H9 (cell line): ENCODE measurements around the gene FBXL15. TPM values are rescaled to one million over a fixed set of nuclear protein-coding genes. Genes with fewer than 3 reads are reported as not detected.

Experiments
- DNase-seq: peaks from one replicate; pipeline ENCODE4 v3.0.0-alpha.2; 2017
- H2AFZ ChIP-seq: one replicate; pipeline ENCODE4 v1.6.1; 2013; ENCODE audit warnings: mild to moderate bottlenecking, low read length, control low read depth, moderate library complexity
- H2AK5ac ChIP-seq: 2 replicates; pipeline ENCODE4 v1.6.1; 2013; ENCODE audit warnings: low read length, control low read depth, mixed read lengths; ENCODE audit not compliant: insufficient read length
- H2BK120ac ChIP-seq: one replicate; pipeline ENCODE4 v1.6.1; 2013; ENCODE audit warnings: low read depth, mild to moderate bottlenecking, low read length, control low read depth, inconsistent platforms; ENCODE audit not compliant: poor library complexity, severe bottlenecking
- H2BK12ac ChIP-seq: 2 replicates; pipeline ENCODE4 v1.6.1; 2013; ENCODE audit warnings: low read length, control low read depth, mixed read lengths, low read depth; ENCODE audit not compliant: insufficient read length
- H2BK15ac ChIP-seq: 2 replicates; pipeline ENCODE4 v1.6.1; 2013; ENCODE audit warnings: low read depth, low read length, control low read depth
- H2BK20ac ChIP-seq: one replicate; pipeline ENCODE4 v1.6.1; 2013; ENCODE audit warnings: low read depth, mild to moderate bottlenecking, low read length, control low read depth, inconsistent platforms; ENCODE audit not compliant: poor library complexity, severe bottlenecking
- H2BK5ac ChIP-seq: 2 replicates; pipeline ENCODE4 v1.6.1; 2013; ENCODE audit warnings: low read length, control low read depth, mixed read lengths; ENCODE audit not compliant: insufficient read length
- H3K14ac ChIP-seq: 2 replicates; pipeline ENCODE4 v1.6.1; 2013; ENCODE audit warnings: low read length, control low read depth; ENCODE audit not compliant: insufficient read depth
- H3K18ac ChIP-seq: 2 replicates; pipeline ENCODE4 v1.6.1; 2013; ENCODE audit warnings: low read depth, mild to moderate bottlenecking, mixed read lengths, low read length, control low read depth; ENCODE audit not compliant: insufficient read length
- H3K23ac ChIP-seq: 2 replicates; pipeline ENCODE4 v1.6.1; 2013; ENCODE audit warnings: low read length, control low read depth, mixed read lengths, low read depth; ENCODE audit not compliant: insufficient read length
- H3K23me2 ChIP-seq: 2 replicates; pipeline ENCODE4 v1.6.1; 2013; ENCODE audit warnings: low read depth, mild to moderate bottlenecking, mixed read lengths, low read length, control low read depth; ENCODE audit not compliant: insufficient read length, poor library complexity, severe bottlenecking
- H3K27ac ChIP-seq: 2 replicates; pipeline ENCODE4 v1.5.1; 2013; ENCODE audit warnings: low read length, control low read depth, mixed read lengths, low read depth; ENCODE audit not compliant: insufficient read length
- H3K27me3 ChIP-seq: 2 replicates; pipeline ENCODE4 v1.6.1; 2013; ENCODE audit warnings: low read length, control low read depth, inconsistent platforms; ENCODE audit not compliant: insufficient read depth
- H3K4ac ChIP-seq: 2 replicates; pipeline ENCODE4 v1.6.1; 2013; ENCODE audit warnings: low read depth, mild to moderate bottlenecking, control low read depth, inconsistent platforms, low read length, moderate library complexity
- H3K4me1 ChIP-seq: 2 replicates; pipeline ENCODE4 v1.6.1; 2013; ENCODE audit warnings: low read length, control low read depth, inconsistent platforms; ENCODE audit not compliant: insufficient read depth
- H3K4me2 ChIP-seq: 2 replicates; pipeline ENCODE4 v1.6.1; 2013; ENCODE audit warnings: low read length, control low read depth, mixed read lengths; ENCODE audit not compliant: insufficient read length, insufficient read depth
- H3K56ac ChIP-seq: 2 replicates; pipeline ENCODE4 v1.6.1; 2013; ENCODE audit warnings: low read depth, mild to moderate bottlenecking, mixed read lengths, low read length, control low read depth; ENCODE audit not compliant: insufficient read length
- H3K79me1 ChIP-seq: 2 replicates; pipeline ENCODE4 v1.6.1; 2013; ENCODE audit warnings: low read depth, mild to moderate bottlenecking, moderate library complexity, low read length, control low read depth, inconsistent platforms; ENCODE audit not compliant: insufficient read depth, poor library complexity, severe bottlenecking
- H3K79me2 ChIP-seq: 2 replicates; pipeline ENCODE4 v1.6.1; 2013; ENCODE audit warnings: low read length, control low read depth, inconsistent platforms; ENCODE audit not compliant: insufficient read depth
- H3K9ac ChIP-seq: 2 replicates; pipeline ENCODE4 v1.6.1; 2013; ENCODE audit warnings: low read length, control low read depth, mixed read lengths; ENCODE audit not compliant: insufficient read length; ENCODE audit errors: extremely low read depth
- H3K9me3 ChIP-seq: one replicate; pipeline ENCODE4 v1.6.1; 2013; ENCODE audit warnings: low read depth, low read length, inconsistent platforms; ENCODE audit not compliant: control insufficient read depth
- H3T11ph ChIP-seq: one replicate; pipeline ENCODE4 v1.6.1; 2013; ENCODE audit warnings: mild to moderate bottlenecking, low read length, control low read depth, inconsistent platforms
- H4K20me1 ChIP-seq: one replicate; pipeline ENCODE4 v1.6.1; 2013; ENCODE audit not compliant: control insufficient read depth, insufficient read length, insufficient read depth
- H4K5ac ChIP-seq: 2 replicates; pipeline ENCODE4 v1.6.1; 2013; ENCODE audit warnings: low read depth, mild to moderate bottlenecking, mixed read lengths, low read length, control low read depth; ENCODE audit not compliant: insufficient read length
- H4K8ac ChIP-seq: replicated peaks from 2 replicates; pipeline ENCODE4 v1.6.1; 2013; ENCODE audit warnings: low read length, control low read depth, mixed read lengths, low read depth; ENCODE audit not compliant: insufficient read length
- H4K91ac ChIP-seq: 2 replicates; pipeline ENCODE4 v1.6.1; 2013; ENCODE audit warnings: low read depth, mild to moderate bottlenecking, moderate library complexity, mixed read lengths, low read length, control low read depth; ENCODE audit not compliant: insufficient read length
- H3K27ac Mint-ChIP-seq, 3 experiments: 2 replicates in 2 of 3; 3 replicates in 1 of 3; pipeline ENCODE4 v1.8.0; 2020 to 2021; ENCODE audit warnings: mixed read lengths in 3 of 3, mild to moderate bottlenecking in 1 of 3, moderate library complexity in 1 of 3
- H3K27me3 Mint-ChIP-seq: 2 replicates; pipeline ENCODE4 v1.8.0; 2021; ENCODE audit warnings: low read depth, mild to moderate bottlenecking, moderate library complexity, mixed read lengths
- H3K36me3 Mint-ChIP-seq, 3 experiments: 2 replicates in 2 of 3; 3 replicates in 1 of 3; pipeline ENCODE4 v1.8.0; 2020 to 2021; ENCODE audit warnings: low read depth in 3 of 3, mixed read lengths in 3 of 3; ENCODE audit not compliant: insufficient read depth in 1 of 3
- H3K4me1 Mint-ChIP-seq, 2 experiments: 2 replicates each; pipeline ENCODE4 v1.8.0; 2020; ENCODE audit warnings: mixed read lengths in 2 of 2
- H3K4me3 Mint-ChIP-seq, 2 experiments: 2 replicates in 1 of 2; 3 replicates in 1 of 2; pipeline ENCODE4 v1.8.0; 2020 to 2021; ENCODE audit warnings: mild to moderate bottlenecking in 2 of 2, mixed read lengths in 2 of 2, moderate library complexity in 1 of 2
- H3K9me3 Mint-ChIP-seq, 2 experiments: 2 replicates in 1 of 2; 3 replicates in 1 of 2; pipeline ENCODE4 v1.8.0; 2020; ENCODE audit warnings: mild to moderate bottlenecking in 2 of 2, mixed read lengths in 2 of 2, moderate library complexity in 1 of 2
- WGBS: extraction: QIAGEN DNeasy Blood & Tissue Kit; methylation state at CpG from one replicate; pipeline ENCODE4 v1.1.7; 2013; ENCODE audit warnings: missing lambda C conversion rate, low lambda C conversion rate, mixed read lengths; ENCODE audit not compliant: insufficient read length; ENCODE audit errors: extremely low coverage; 5-methylcytosine and 5-hydroxymethylcytosine counted together
- total RNA-seq: library from RNA; stranded (reverse); gene quantifications from 2 replicates; pipeline ENCODE4 v1.2.1, GENCODE V29; 2021
- TF ChIP-seq, protein P1 (sequence below): fragments of 200-600 bp; sonication (generic); conservative IDR thresholded peaks from 3 replicates; pipeline ENCODE4 v1.8.0; 2021; ENCODE audit warnings: antibody characterized with exemption, mild to moderate bottlenecking

FBXL15 gene
- total RNA-seq, 1 experiment from 2014 or later, result 9.1 TPM

DNA sequence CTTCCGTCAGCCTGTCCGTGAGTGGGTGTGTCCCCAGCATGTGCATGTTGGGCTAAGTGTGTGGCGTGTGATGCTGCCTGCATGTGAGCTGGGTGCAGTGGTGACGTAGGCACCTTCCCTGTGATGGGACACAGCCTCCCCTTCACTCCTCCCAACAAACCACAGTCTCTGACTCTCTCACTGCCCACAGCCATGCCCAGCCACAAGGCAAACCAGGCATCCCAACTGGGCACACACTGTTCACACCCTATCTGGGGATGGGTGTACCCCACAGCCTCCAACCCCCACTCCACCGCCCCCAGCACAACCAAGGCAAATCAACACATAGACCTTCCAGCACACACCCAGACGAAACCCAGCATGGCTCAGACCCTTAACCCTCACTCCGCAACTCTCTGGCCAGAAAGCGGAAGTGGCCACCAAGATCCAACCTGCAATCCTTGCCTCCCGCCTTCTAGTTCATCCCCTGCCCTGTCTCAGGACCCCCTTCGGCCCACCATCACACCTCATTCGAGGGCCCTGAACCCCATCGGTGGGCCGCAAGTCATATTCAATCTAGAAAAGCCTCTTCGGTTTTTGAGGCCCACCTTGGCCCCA lies 12.4 kb upstream of the FBXL15 start:
- H3K27me3 Mint-ChIP-seq, result peaks cover 81% of the 10 kb centered on the region

More for the DNA sequence above, 12.4 kb upstream of the FBXL15 start:
- Histone ChIP-seq H3K4ac (no peak overlapping the region), H3K23me2 (peaks cover 3% of the 10 kb centered on the region), H2BK5ac (no peak overlapping the region), H3K27ac (no peak overlapping the region), H3K4me1 (peaks cover 3% of the 10 kb centered on the region; the same call in 1 of the 2 replicates), H3K79me1 (no peaks in the 10 kb centered on the region), H3K9ac (no peak overlapping the region), H4K8ac (no peak overlapping the region), H2BK12ac (no peak overlapping the region), H2AK5ac (no peak overlapping the region), H3K4me2 (peak overlapping the region; percentile 22), H2BK20ac (no peak overlapping the region), H3T11ph (no peak overlapping the region), H3K79me2 (no peaks in the 10 kb centered on the region), H3K14ac (no peak overlapping the region), H3K27me3 (peaks cover 27% of the 10 kb centered on the region; the same call in 1 of the 2 replicates), H3K23ac (no peak overlapping the region), H3K9me3 (no peaks in the 10 kb centered on the region), H3K18ac (no peak overlapping the region), H3K56ac (no peak overlapping the region), H4K91ac (no peak overlapping the region), H4K5ac (no peak overlapping the region), H2BK15ac (no peak overlapping the region), H4K20me1 (peaks cover 2% of the 10 kb centered on the region), H2AFZ (no peak overlapping the region), H2BK120ac (no peak overlapping the region)
- no peak overlapping the region for H3K27ac Mint-ChIP-seq
- DNase-seq, result no peak
- H3K36me3 Mint-ChIP-seq, result peaks cover 0 to 2% (median 2%) of the 10 kb centered on the region in 3 experiments; a peak in 2 of 7 replicates
- peaks cover 0 to 4% of the 10 kb centered on the region in 2 experiments; a peak in 1 of 5 replicates for H3K9me3 Mint-ChIP-seq
- TF ChIP-seq, protein P1, sequence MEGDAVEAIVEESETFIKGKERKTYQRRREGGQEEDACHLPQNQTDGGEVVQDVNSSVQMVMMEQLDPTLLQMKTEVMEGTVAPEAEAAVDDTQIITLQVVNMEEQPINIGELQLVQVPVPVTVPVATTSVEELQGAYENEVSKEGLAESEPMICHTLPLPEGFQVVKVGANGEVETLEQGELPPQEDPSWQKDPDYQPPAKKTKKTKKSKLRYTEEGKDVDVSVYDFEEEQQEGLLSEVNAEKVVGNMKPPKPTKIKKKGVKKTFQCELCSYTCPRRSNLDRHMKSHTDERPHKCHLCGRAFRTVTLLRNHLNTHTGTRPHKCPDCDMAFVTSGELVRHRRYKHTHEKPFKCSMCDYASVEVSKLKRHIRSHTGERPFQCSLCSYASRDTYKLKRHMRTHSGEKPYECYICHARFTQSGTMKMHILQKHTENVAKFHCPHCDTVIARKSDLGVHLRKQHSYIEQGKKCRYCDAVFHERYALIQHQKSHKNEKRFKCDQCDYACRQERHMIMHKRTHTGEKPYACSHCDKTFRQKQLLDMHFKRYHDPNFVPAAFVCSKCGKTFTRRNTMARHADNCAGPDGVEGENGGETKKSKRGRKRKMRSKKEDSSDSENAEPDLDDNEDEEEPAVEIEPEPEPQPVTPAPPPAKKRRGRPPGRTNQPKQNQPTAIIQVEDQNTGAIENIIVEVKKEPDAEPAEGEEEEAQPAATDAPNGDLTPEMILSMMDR, result no peak
- peak overlapping the region; percentile 45 to 72 for H3K4me3 Mint-ChIP-seq
- H3K4me1 Mint-ChIP-seq, result peaks cover 23 to 32% of the 10 kb centered on the region in 2 experiments
- no CpG with 5 or more reads among the region's 14 CpGs for WGBS
